ENCODE results near the gene EME2.
"Not testable (repeated sequence)": the region's sequence is repeated elsewhere in the genome, so short reads cannot be mapped to it uniquely, and the experiment has no call there.

The EME2 gene

DNA sequence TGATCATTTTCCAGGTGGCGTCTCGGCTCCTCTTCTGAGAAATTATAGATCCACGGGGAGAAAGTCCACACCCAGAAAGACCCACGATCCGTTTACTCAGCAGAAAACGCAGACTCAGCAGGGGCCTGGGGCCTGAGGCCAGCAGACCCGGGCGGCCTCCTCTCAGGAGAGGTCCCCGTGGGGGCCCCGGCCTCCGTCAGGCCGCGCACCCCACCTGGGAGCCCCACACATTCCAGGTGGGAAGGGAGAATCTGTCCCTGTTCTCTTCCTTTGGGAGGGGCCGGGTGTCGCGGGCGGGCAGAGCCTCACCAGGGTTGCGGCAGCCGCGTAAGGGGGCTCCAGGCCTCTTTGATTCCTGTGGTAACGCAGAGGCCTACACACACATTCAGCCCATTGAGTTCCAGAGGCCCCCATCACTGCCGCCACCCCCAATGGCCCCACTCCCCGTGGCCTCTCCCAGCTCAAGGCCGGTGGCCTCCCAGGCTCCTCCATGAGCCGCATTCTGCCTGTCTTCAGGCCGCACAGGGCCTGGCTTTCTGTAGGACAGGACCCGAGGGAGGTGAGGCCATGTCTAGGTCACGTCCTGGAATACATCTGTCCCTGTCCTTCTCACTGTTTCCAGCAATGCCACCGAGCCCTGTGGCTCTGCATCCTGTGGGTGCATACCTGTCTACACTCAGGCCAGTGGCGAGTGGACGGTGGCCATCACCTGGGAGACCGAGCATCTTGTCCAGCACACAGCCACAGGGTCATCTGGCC, 22.5 kb downstream of the EME2 start:
- H3K27ac ChIP-seq: no peak overlapping the region
- H3K4me1 ChIP-seq: peaks cover 0 to 9% (median 0%) of the 10 kb centered on the region in 4 donors
- TF ChIP-seq, protein P1, sequence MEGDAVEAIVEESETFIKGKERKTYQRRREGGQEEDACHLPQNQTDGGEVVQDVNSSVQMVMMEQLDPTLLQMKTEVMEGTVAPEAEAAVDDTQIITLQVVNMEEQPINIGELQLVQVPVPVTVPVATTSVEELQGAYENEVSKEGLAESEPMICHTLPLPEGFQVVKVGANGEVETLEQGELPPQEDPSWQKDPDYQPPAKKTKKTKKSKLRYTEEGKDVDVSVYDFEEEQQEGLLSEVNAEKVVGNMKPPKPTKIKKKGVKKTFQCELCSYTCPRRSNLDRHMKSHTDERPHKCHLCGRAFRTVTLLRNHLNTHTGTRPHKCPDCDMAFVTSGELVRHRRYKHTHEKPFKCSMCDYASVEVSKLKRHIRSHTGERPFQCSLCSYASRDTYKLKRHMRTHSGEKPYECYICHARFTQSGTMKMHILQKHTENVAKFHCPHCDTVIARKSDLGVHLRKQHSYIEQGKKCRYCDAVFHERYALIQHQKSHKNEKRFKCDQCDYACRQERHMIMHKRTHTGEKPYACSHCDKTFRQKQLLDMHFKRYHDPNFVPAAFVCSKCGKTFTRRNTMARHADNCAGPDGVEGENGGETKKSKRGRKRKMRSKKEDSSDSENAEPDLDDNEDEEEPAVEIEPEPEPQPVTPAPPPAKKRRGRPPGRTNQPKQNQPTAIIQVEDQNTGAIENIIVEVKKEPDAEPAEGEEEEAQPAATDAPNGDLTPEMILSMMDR (IDR thresholded peaks at IDR 0.05): no peak
- peaks cover 0 to 5% (median 0%) of the 10 kb centered on the region in 3 donors for H3K9me3 ChIP-seq
- intact Hi-C loops (cut with DNase I; ENCODE audit: low total_unique reads): no loop called here
- H3K27me3 ChIP-seq: no peaks in the 10 kb centered on the region
- no peak overlapping the region for H3K4me3 ChIP-seq
- peaks cover 0 to 29% (median 8%) of the 10 kb centered on the region in 3 donors for H3K36me3 ChIP-seq
- DNase-seq: peak in 1 of 2 donors; percentile 57

DNA sequence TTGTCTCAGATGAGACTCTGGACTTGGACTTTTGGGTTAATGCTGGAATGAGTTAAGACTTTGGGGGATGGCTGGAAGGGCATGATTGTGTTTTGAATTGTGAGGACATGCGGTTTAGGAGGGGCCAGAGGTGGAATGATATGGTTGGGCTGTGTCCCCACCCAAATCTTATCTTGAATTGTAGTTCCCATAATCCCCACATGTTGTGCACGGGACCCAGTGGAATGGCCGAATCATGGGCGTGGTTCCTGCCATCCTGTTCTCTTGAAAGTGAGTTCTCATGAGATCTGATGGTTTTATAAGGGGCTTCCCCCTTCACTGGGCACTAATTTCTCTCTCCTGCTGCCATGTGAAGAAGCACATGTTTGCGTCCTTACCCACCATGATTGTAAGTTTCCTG, 26.7 kb downstream of the EME2 start:
- H3K27ac ChIP-seq; H3K27me3 ChIP-seq; H3K4me1 ChIP-seq; DNase-seq; H3K9me3 ChIP-seq; H3K36me3 ChIP-seq; H3K4me3 ChIP-seq; intact Hi-C loops (cut with DNase I; ENCODE audit: low total_unique reads): not testable (repeated sequence)

DNA sequence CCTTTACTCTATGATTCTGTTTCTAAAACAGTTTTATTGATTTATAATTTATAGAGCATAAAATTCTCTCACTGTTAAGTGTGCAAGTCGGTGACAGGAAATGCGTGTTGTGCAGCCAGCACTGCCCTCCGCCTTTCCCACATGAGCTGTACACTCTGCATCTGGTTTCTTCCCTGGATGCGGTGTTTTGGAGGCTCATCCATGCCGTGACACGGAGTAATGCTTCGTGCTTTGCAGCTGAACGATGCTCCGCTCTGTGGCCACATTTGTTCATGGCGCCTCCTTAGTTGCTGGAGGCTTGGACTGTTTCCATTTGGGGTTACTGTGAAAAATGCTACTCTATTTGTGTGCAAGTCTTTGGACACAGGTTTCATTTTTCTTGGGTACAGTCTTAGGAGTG, 28.1 kb downstream of the EME2 start:
- Histone ChIP-seq H3K36me3 (peaks cover 0 to 8% (median 0%) of the 10 kb centered on the region in 3 donors), H3K4me1 (no peaks in the 10 kb centered on the region), H3K27me3 (no peaks in the 10 kb centered on the region), H3K27ac (no peak overlapping the region), H3K4me3 (no peak overlapping the region), H3K9me3 (peaks cover 0 to 5% (median 0%) of the 10 kb centered on the region in 3 donors)
- intact Hi-C loops (cut with DNase I; ENCODE audit: low total_unique reads): no loop called here
- TF ChIP-seq, protein P1 (IDR thresholded peaks at IDR 0.05): no peak
- no peak for DNase-seq

DNA sequence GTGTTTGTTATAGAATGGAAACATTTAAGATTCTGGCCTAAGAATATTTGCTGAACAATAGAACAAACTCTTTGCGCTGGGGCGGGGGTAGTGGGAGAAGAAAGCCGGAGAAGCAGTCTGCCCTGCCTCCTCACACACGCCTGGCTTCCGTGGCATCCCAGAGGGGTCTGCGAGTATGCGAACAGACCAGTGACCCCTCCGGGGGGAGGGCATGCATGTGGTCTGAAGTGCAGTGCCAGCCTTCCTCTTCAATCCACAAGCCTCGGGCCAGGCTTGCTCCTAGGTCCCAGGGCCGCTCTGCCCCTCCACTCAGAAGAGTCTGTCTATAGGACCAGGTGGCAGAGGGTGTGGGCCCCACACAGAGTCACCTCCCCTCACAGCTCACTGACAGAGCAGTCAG, 35.0 kb downstream of the EME2 start:
- Histone ChIP-seq H3K9me3 (no peaks in the 10 kb centered on the region), H3K27me3 (no peaks in the 10 kb centered on the region), H3K4me3 (no peak overlapping the region), H3K4me1 (no peaks in the 10 kb centered on the region), H3K27ac (no peak overlapping the region), H3K36me3 (peaks cover 35 to 56% (median 52%) of the 10 kb centered on the region in 3 donors)
- DNase-seq: no peak
- intact Hi-C loops (cut with DNase I; ENCODE audit: low total_unique reads): no loop called here
- TF ChIP-seq, protein P1 (IDR thresholded peaks at IDR 0.05): no peak

DNA sequence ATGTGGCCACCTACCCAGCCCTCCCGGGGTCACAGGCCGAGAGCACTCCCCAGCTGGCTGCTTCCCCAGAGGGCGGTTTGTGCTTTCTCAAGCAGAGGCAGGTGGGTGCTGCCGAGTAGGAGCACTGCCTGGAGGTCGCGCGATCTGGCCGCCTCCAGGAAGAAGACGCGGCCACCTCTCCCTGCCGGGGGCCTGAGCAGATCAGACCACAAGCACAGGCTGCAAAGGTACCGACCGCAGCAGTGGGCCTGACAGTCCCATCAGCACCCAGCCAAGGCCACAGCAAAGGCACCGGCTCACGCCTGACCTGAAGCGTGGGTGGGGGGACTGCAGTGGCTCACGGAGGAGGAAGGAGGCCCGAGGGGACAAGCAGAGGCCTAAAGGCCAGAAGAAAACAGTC, 36.1 kb downstream of the EME2 start:
- H3K36me3 ChIP-seq: peaks cover 35 to 66% (median 54%) of the 10 kb centered on the region in 3 donors
- H3K9me3 ChIP-seq: no peaks in the 10 kb centered on the region
- TF ChIP-seq, protein P1 (IDR thresholded peaks at IDR 0.05): no peak
- no peak overlapping the region for H3K27ac ChIP-seq
- no peak overlapping the region for H3K4me3 ChIP-seq
- intact Hi-C loops (cut with DNase I; ENCODE audit: low total_unique reads): no loop called here
- no peaks in the 10 kb centered on the region for H3K4me1 ChIP-seq
- H3K27me3 ChIP-seq: no peaks in the 10 kb centered on the region
- DNase-seq: no peak

DNA sequence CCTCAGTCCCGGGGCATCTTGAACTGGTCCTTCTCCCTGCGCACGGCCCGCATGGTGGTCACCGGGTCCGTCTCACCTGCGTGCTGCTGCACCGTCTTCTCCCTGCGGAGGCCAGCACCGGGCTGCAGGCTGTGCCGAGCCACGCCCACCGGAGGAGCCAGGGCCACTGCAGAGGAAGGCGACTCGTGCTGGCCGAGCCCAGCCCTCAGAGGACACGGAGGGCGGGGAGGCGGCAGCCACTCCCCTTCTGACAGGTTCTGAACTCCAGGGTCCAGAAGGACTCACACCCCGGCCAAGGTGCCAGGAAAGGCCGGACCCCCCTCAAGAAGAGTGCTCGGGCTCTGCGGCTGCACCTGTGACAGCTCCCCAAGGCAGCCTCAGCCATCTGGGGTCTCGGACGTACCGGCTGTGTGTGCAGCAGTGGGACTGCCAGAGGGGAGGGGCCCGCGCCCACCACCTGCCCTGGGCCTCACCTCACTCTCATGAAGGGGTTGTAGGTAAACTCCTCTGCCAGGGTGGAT, 36.7 kb downstream of the EME2 start:
- H3K36me3 ChIP-seq: peaks cover 35 to 72% (median 60%) of the 10 kb centered on the region in 3 donors
- H3K4me1 ChIP-seq: no peaks in the 10 kb centered on the region
- no peaks in the 10 kb centered on the region for H3K9me3 ChIP-seq
- H3K27ac ChIP-seq: no peak overlapping the region
- no peaks in the 10 kb centered on the region for H3K27me3 ChIP-seq
- intact Hi-C loops (cut with DNase I; ENCODE audit: low total_unique reads): no loop called here
- H3K4me3 ChIP-seq: no peak overlapping the region
- no peak for DNase-seq
- TF ChIP-seq, protein P1 (IDR thresholded peaks at IDR 0.05): no peak

Data from tibial artery (tissue), 4 donors.